ENCODE data around the gene SPOP.

Gene SPOP

GRCh38 chr17:49698005-49698404 is 20.1 kb upstream of the SPOP start:
- no peak overlapping the region for H3K4me2 ChIP-seq (ENCODE audit: insufficient read depth, low read length)
- H3K36me3 ChIP-seq (ENCODE audit: insufficient read depth, low read length), result peaks cover 30% of the 10 kb centered on the region
- no peaks in the 10 kb centered on the region for H3K27me3 ChIP-seq (ENCODE audit: insufficient read depth, low read length, poor library complexity)
- no peak overlapping the region for H3K9ac ChIP-seq (ENCODE audit: low read depth, low read length)
- H2AFZ ChIP-seq (ENCODE audit: low read depth, low read length), result no peak overlapping the region
- no peak for DNase-seq
- H3K4me3 ChIP-seq (ENCODE audit: low read depth in 1 of 2, low read length in 2 of 2), result no peak overlapping the region
- H4K20me1 ChIP-seq (ENCODE audit: insufficient read depth, low read length), result no peaks in the 10 kb centered on the region
- H3K4me1 ChIP-seq (ENCODE audit: insufficient read depth, low read length), result no peaks in the 10 kb centered on the region
- no peak for TF ChIP-seq EZH2 (IDR thresholded peaks at IDR 0.05; ENCODE audit: borderline replicate concordance, low read depth, low read length, severe bottlenecking)
- TF ChIP-seq, protein P1, sequence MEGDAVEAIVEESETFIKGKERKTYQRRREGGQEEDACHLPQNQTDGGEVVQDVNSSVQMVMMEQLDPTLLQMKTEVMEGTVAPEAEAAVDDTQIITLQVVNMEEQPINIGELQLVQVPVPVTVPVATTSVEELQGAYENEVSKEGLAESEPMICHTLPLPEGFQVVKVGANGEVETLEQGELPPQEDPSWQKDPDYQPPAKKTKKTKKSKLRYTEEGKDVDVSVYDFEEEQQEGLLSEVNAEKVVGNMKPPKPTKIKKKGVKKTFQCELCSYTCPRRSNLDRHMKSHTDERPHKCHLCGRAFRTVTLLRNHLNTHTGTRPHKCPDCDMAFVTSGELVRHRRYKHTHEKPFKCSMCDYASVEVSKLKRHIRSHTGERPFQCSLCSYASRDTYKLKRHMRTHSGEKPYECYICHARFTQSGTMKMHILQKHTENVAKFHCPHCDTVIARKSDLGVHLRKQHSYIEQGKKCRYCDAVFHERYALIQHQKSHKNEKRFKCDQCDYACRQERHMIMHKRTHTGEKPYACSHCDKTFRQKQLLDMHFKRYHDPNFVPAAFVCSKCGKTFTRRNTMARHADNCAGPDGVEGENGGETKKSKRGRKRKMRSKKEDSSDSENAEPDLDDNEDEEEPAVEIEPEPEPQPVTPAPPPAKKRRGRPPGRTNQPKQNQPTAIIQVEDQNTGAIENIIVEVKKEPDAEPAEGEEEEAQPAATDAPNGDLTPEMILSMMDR (IDR thresholded peaks at IDR 0.05; ENCODE audit: borderline replicate concordance, extremely low read depth, low read length, poor library complexity, severe bottlenecking), result no peak
- no peaks in the 10 kb centered on the region for H3K79me2 ChIP-seq (ENCODE audit: insufficient read depth, low read length)
- no peak overlapping the region for H3K27ac ChIP-seq (ENCODE audit: low read length)
- H3K9me3 ChIP-seq (ENCODE audit: insufficient read depth, low read length, severe bottlenecking), result no peaks in the 10 kb centered on the region
- ATAC-seq (ENCODE audit: insufficient read depth, low read depth), result no peak

GRCh38 chr17:49696233-49696761 is 18.4 kb upstream of the SPOP start:
- H3K9me3 ChIP-seq (ENCODE audit: insufficient read depth, low read length, severe bottlenecking), result no peaks in the 10 kb centered on the region
- H3K36me3 ChIP-seq (ENCODE audit: insufficient read depth, low read length), result peaks cover 13% of the 10 kb centered on the region; the same call in 1 of the 2 replicates
- TF ChIP-seq, protein P1 (IDR thresholded peaks at IDR 0.05; ENCODE audit: borderline replicate concordance, extremely low read depth, low read length, poor library complexity, severe bottlenecking), result no peak
- no peak for TF ChIP-seq EZH2 (IDR thresholded peaks at IDR 0.05; ENCODE audit: borderline replicate concordance, low read depth, low read length, severe bottlenecking)
- H3K79me2 ChIP-seq (ENCODE audit: insufficient read depth, low read length), result no peaks in the 10 kb centered on the region
- H4K20me1 ChIP-seq (ENCODE audit: insufficient read depth, low read length), result no peaks in the 10 kb centered on the region
- no peak overlapping the region for H3K4me2 ChIP-seq (ENCODE audit: insufficient read depth, low read length)
- H3K27ac ChIP-seq (ENCODE audit: low read length), result no peak overlapping the region
- H3K4me1 ChIP-seq (ENCODE audit: insufficient read depth, low read length), result no peaks in the 10 kb centered on the region
- no peak for ATAC-seq (ENCODE audit: insufficient read depth, low read depth)
- DNase-seq, result no peak
- H3K27me3 ChIP-seq (ENCODE audit: insufficient read depth, low read length, poor library complexity), result no peaks in the 10 kb centered on the region
- no peak overlapping the region for H3K9ac ChIP-seq (ENCODE audit: low read depth, low read length)
- no peak overlapping the region for H2AFZ ChIP-seq (ENCODE audit: low read depth, low read length)
- no peak overlapping the region for H3K4me3 ChIP-seq (ENCODE audit: low read depth in 1 of 2, low read length in 2 of 2)

DNA sequence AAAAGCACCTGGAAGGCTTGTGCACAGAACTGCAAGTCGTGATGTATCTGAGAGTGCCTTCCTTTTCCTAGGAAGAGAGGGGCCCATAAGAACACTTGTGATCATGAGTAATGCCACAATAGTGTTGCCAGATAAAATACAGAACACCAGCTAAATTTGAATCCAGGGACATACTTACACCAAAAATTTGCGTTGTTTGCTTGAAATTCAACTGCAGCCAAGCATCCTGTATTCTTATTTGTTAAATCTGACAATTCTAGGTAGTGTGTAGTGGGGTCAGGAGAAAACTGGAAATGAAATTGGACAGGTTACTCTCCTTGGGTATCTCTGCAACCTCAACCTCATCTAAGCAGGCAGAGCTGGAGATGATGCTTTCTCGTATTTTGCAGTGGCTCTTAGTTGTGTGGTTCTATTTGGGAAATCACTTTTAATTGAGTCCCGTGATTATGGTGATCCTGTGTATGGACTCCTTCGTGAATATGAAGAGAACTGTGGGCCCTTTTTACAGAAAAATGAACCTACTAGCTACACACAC is 17.9 kb upstream of the SPOP start:
- no peak overlapping the region for H3K27ac ChIP-seq (ENCODE audit: low read length)
- ATAC-seq (ENCODE audit: insufficient read depth, low read depth) (no peak), DNase-seq (no peak)
- no peaks in the 10 kb centered on the region for H3K9me3 ChIP-seq (ENCODE audit: insufficient read depth, low read length, severe bottlenecking)
- H3K9ac ChIP-seq (ENCODE audit: low read depth, low read length), result no peak overlapping the region
- TF ChIP-seq, protein P1 (IDR thresholded peaks at IDR 0.05; ENCODE audit: borderline replicate concordance, extremely low read depth, low read length, poor library complexity, severe bottlenecking), result no peak
- H3K79me2 ChIP-seq (ENCODE audit: insufficient read depth, low read length), result no peaks in the 10 kb centered on the region
- no peaks in the 10 kb centered on the region for H4K20me1 ChIP-seq (ENCODE audit: insufficient read depth, low read length)
- no peaks in the 10 kb centered on the region for H3K27me3 ChIP-seq (ENCODE audit: insufficient read depth, low read length, poor library complexity)
- no peak overlapping the region for H2AFZ ChIP-seq (ENCODE audit: low read depth, low read length)
- no peaks in the 10 kb centered on the region for H3K4me1 ChIP-seq (ENCODE audit: insufficient read depth, low read length)
- H3K4me3 ChIP-seq (ENCODE audit: low read depth in 1 of 2, low read length in 2 of 2), result no peak overlapping the region
- H3K36me3 ChIP-seq (ENCODE audit: insufficient read depth, low read length), result peaks cover 8% of the 10 kb centered on the region; the same call in 1 of the 2 replicates
- H3K4me2 ChIP-seq (ENCODE audit: insufficient read depth, low read length), result no peak overlapping the region
